Measurements from ENCODE around the gene RPL37.
"Not testable (repeated sequence)": the region's sequence is repeated elsewhere in the genome, so short reads cannot be mapped to it uniquely, and the experiment has no call there.

The RPL37 gene

GRCh38 chr5:40838086-40838485 lies 3.1 kb upstream of the RPL37 start:
- DNase-seq = no peak
- intact Hi-C loops (cut with DNase I) = no loop called here

- intact Hi-C loops (cut with DNase I) = loop anchor here (1.0 kb wide), 1 partner anchor 36 kb away; the partner anchor contains the start of gene PRKAA1
- DNase-seq = no peak
Observed at GRCh38 chr5:40834391-40834848, 602 bp downstream of the RPL37 start.

DNA sequence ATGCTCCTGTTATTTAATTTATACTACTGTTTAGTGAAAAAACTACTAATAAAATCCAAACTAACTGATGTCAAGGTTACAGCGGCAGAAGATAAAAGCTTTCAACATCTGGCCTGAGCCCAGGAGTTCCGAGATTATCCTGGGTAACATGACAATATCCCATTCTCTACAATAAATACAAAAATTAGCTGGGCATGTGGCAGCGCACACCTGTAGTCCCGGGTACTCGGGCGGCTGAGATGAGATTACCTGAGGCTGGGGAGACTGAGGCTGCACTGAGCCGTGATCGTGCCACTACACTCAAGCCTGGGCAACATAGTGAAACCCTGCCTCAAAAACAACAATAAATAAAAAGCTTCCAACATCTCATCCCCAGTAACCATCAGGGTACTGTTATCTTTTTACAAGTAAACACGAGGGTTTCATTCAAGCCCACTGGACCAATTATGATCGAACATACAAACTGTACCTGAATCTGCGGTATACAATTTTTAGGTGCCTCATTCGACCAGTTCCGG lies 1.3 kb downstream of the RPL37 start:
- DNase-seq = no peak
- intact Hi-C loops (cut with DNase I) = loop anchor here (1.0 kb wide), 1 partner anchor 35 kb away; the partner anchor contains the start of gene PRKAA1

- intact Hi-C loops (cut with DNase I) = no loop called here
- DNase-seq = no peak
Observed at GRCh38 chr5:40832345-40832744, 2.7 kb downstream of the RPL37 start.

DNA sequence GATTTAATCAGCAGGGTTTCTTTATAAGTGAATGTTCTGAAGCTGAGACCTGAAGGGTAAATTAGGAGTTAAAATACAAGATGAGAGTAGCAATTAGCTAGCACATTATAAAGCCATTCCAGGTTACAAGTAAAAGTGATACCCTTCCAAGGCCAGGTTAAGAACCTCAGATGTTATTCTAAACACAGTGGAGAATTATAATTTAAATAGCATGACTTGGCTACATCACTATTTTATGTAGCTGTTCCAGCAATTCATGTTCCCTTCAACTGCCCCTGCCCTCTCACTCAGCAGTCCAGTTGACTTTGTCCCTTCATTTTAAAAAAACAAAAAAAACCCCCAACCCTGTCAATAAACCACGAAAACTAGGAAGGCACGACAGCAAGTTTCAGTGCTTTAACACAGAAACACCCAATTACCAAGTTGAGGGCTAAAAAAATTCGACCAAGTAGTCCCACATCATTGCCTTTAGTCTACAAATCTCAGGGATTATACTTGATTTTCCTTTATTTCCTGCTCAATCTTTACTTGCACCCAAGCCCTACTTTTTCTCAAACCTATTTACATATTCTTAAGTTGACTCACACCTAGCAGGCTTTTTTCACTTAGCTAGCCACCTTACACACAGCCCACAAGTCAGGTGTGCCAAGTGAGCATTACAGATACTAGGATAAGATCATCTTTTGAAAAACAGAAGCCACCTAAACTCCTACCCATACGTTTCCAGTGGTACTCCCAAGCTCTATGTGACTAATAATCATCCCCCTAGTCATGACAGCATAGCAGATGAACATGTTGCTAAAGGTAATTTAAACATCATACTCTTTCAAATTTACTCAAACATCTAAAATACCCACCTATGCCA lies 3.4 kb downstream of the RPL37 start:
- DNase-seq = no peak
- intact Hi-C loops (cut with DNase I) = no loop called here

- DNase-seq = no peak
- intact Hi-C loops (cut with DNase I) = no loop called here
Observed at GRCh38 chr5:40829748-40830533, 5.1 kb downstream of the RPL37 start.

DNA sequence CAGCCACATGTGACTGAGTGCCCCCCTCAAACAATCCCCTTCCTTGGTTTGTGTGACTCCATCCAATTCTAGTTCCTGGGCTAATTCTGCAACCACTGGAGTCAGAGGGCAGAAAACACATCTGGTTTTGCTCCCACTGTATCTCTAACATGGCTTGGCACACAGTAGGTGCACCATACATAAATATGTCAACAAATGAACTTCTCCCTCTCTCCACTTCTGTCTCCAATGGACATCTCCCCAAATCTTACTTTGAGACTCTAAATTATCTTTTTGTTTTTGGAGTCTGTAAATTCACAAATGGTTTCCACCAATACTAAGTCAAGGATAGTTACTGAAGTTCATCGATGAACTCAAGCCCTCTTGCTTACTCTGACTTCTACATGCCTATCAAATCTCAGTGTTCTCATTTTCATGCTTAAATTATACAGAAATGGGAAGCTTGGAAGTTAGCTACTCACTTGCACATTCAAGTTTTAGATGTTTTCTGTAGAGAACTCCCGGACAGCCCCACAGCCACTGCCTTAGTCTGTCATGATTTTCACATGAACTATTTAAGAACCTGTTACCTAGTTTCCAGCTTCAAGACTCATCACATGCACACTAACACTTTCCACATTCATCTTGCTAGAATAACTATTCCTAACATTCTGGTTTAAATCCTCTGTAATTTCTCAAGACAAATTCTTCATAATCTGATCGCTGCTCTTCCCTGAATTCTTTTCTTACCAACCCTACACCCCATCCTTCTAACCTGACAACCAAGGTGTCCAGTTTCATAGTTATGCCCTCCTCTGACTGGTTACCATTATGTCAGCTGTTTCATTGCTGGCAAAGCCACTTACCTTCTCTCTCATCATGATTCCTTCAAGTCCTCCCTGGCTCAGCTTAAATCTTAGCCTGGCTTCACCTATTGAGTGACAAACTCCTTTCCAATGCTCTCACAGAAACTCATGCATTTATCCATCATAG lies 6.0 kb downstream of the RPL37 start:
- DNase-seq = no peak
- intact Hi-C loops (cut with DNase I) = no loop called here

GRCh38 chr5:40828021-40828631 lies 6.9 kb downstream of the RPL37 start:
- intact Hi-C loops (cut with DNase I) = no loop called here
- no peak for DNase-seq

GRCh38 chr5:40827188-40827977 lies 7.6 kb downstream of the RPL37 start:
- no peak for DNase-seq
- intact Hi-C loops (cut with DNase I) = no loop called here

GRCh38 chr5:40826489-40827187 lies 8.4 kb downstream of the RPL37 start:
- no peak for DNase-seq
- intact Hi-C loops (cut with DNase I) = no loop called here

- intact Hi-C loops (cut with DNase I) = not testable (repeated sequence)
- DNase-seq = peak in 1 of 10 donors; percentile 59
Observed at GRCh38 chr5:40825461-40826043, 9.5 kb downstream of the RPL37 start.

DNA sequence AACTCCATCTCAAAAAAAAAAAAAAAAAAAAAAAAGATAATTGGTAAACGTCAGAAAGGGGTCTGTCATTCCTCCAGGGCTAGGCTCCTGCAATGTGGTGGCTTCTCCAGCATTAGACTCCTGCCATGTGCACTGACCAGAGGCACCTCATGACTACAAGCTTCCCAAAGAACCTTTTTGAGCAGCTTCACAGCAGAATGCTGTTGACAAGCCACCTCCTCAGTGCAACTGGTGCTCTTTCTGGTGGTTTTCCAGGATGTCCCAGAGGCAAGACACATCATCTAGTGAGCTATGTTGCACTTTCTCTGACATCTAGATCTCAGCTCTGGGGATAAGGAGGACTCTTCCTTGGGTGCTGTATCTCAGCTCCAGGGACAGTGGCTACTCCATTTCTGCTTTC lies 11.6 kb downstream of the RPL37 start:
- no peak for DNase-seq
- intact Hi-C loops (cut with DNase I) = no loop called here

DNA sequence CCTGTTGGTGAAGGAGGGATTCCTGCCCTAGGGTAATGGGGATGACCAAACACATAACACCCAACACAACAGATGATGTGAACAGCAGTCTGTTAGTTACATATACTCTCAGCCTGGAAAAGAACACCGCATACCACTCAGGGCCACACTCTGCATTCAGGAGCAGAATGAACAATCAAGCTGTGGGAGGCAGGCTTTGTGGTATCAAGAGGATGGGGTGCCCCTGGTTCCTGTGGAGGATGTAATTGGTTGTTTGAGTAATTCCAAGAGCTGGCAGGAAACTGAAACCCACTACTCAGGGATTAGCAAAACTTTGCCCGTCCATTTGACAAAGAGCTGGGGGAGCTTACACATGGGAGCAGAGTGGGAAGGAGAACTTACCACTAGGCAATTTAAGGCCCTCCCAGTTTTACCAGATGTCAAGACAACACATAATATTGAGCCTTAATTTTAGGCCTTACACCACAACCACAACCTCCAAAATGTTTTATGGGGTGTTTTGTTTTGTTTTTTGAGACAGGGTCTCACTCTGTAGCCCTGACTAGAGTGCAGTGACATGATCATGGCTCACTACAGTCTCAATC lies 21.2 kb downstream of the RPL37 start:
- intact Hi-C loops (cut with DNase I) = no loop called here
- DNase-seq = no peak

GRCh38 chr5:40812125-40812524 lies 22.9 kb downstream of the RPL37 start:
- DNase-seq = no peak
- intact Hi-C loops (cut with DNase I) = no loop called here

DNA sequence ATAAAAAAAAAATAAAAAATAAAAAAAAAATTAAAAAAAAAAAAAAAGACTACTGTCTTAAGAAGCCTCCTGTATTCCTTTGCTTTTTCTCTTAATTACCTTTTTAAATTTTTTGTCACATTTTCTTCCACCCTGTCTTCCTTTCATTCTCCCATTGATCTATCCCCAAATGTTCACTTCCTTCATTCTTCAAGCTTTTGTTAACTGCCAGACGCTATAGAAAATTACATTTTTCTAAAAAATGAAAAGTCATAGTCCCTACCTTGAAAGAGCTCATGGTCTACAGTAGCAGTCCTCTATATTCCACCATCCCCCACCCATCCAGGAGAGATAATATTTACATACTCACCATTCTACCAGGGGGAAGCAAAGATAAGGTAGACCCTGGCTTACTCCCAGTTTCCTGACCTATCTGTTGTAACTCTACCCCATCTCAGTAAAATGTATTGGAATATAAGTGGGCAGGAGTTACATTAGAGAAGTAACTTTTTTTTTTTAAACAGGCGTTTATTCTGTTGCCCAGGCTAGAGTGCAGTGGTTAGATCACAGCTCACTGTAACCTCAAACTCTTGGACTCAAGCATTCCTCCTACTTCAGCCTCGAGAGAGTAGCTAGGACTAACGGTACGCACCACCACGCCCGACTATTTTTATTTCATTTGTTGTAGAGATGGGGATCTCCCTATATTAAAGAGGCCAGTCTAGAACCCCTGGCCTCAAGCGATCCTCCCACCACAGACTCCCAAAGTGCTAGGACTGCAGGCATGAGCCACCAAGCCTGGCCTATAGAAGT lies 33.1 kb downstream of the RPL37 start:
- DNase-seq = no peak
- intact Hi-C loops (cut with DNase I) = no loop called here

GRCh38 chr5:40799258-40799657 lies 35.8 kb downstream of the RPL37 start:
- no peak for DNase-seq

DNA sequence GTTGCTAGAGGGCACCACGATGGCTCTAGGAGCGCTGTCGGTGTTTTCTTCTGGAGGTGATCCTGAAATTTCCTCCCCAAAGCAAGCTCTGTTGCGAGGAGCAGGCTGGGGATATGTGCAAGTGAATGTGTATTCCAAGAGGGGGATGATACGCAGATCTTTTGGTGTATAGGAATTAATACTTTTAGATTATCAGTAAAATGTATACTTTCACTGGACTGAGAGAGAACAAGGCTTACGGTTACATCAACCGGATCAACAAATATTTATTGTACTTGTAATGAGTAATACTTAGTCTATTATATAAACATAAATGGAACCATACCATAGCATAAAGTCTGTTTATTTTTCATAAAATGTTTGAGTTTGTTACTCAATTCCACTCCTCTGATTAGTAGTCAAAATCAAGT lies 36.2 kb downstream of the RPL37 start:
- intact Hi-C loops (cut with DNase I) = loop anchor here (1.0 kb wide), 1 partner anchor 35 kb away; no protein-coding TSS in a partner anchor
- peak in 1 of 10 donors; percentile 84 for DNase-seq

More at GRCh38 chr5:40799258-40799657, 35.8 kb downstream of the RPL37 start:
- intact Hi-C loops (cut with DNase I) = no loop called here
